A673 (cell line): ENCODE data around the gene RNMT. TPM values are rescaled to one million over a fixed set of nuclear protein-coding genes. Genes with fewer than 3 reads are reported as not detected.

Experiments
- BruUV-seq: library from RNA; stranded (reverse); fragments of 400-500 nt; replicated peaks from 2 replicates; lab custom pipeline; 2021; lab: Mats Ljungman, UMichigan
- CTCF ChIA-PET: fragments of 300-600 bp; sonication (Branson Sonifier 250); formaldehyde crosslinking; loops from one replicate; lab custom pipeline; 2022; ENCODE audit warnings: antibody characterized with exemption; lab: Charles Lee
- POLR2A ChIA-PET: fragments of 300-600 bp; sonication (Branson Sonifier 250); formaldehyde crosslinking; loops from one replicate; lab custom pipeline; 2022; ENCODE audit warnings: antibody characterized with exemption; ENCODE audit not compliant: low non-redundant PET; lab: Charles Lee
- DNase-seq: peaks from one replicate; pipeline ENCODE4 v3.0.0-alpha.2; 2015; ENCODE audit warnings: low spot score
- H3K27ac ChIP-seq: fragments of 200-600 bp; sonication (generic); 2 replicates; pipeline ENCODE4 v1.5.1; 2016; ENCODE audit warnings: mixed run types, low read depth, mild to moderate bottlenecking, mixed read lengths, antibody characterized with exemption, low read length; ENCODE audit not compliant: poor library complexity, severe bottlenecking
- H3K27me3 ChIP-seq: fragments of 200-600 bp; sonication (generic); replicated peaks from 2 replicates; pipeline ENCODE4 v1.6.1; 2017; ENCODE audit warnings: mixed run types, low read depth, mild to moderate bottlenecking, mixed read lengths, antibody characterized with exemption, low read length; ENCODE audit not compliant: insufficient read depth, poor library complexity
- H3K36me3 ChIP-seq: fragments of 200-600 bp; sonication (generic); 2 replicates; pipeline ENCODE4 v1.6.1; 2016; ENCODE audit warnings: mixed run types, mild to moderate bottlenecking, mixed read lengths, antibody characterized with exemption, low read length; ENCODE audit not compliant: insufficient read depth, poor library complexity, severe bottlenecking
- H3K4me1 ChIP-seq: fragments of 200-600 bp; sonication (generic); 2 replicates; pipeline ENCODE4 v1.6.1; 2017; ENCODE audit warnings: mixed run types, mild to moderate bottlenecking, mixed read lengths, antibody characterized with exemption, low read length; ENCODE audit not compliant: insufficient read depth, poor library complexity, severe bottlenecking
- H3K4me3 ChIP-seq: fragments of 200-600 bp; sonication (generic); 2 replicates; pipeline ENCODE4 v1.5.1; 2016; ENCODE audit warnings: low read depth, mixed run types, mild to moderate bottlenecking, mixed read lengths, low read length; ENCODE audit not compliant: poor library complexity, severe bottlenecking
- H3K9me3 ChIP-seq: fragments of 200-600 bp; sonication (generic); 2 replicates; pipeline ENCODE4 v1.6.1; 2016; ENCODE audit warnings: mixed run types, low read depth, mild to moderate bottlenecking, mixed read lengths, antibody characterized with exemption, low read length; ENCODE audit not compliant: poor library complexity, severe bottlenecking
- CTCF ChIP-seq: fragments of 300-800, 200-600 bp; sonication (generic); conservative IDR thresholded peaks from 2 replicates; pipeline ENCODE4 v1.5.1; 2017; ENCODE audit warnings: low read depth, mild to moderate bottlenecking, antibody characterized with exemption, low read length, moderate library complexity, mixed read lengths
- EZH2 ChIP-seq: fragments of 200-600 bp; sonication (generic); IDR thresholded peaks from 2 replicates; pipeline ENCODE4 v1.6.1; 2017; ENCODE audit warnings: borderline replicate concordance, low read depth, mild to moderate bottlenecking, mixed read lengths, antibody characterized with exemption, low read length; ENCODE audit not compliant: poor library complexity, severe bottlenecking
- intact Hi-C: fragments of 100-400 bp; cut with micrococcal nuclease; formaldehyde crosslinking; loops from one replicate; pipeline ENCODE4 v1.10.0; 2022; ENCODE audit not compliant: unreplicated experiment
- total RNA-seq: library from RNA; stranded (reverse); gene quantifications from 2 replicates; pipeline ENCODE4 v1.2.3, GENCODE V29; 2021

The RNMT gene
- total RNA-seq, 1 experiment from 2014 or later = 31.4 TPM

- BruUV-seq = no TSS peak
- intact Hi-C loops = loop anchor here (5.0 to 10.0 kb wide), 2 partner anchors 46 to 124 kb away; no protein-coding TSS in a partner anchor
- no peak overlapping the region for H3K27ac ChIP-seq
- ChIA-PET POLR2A (no interaction called here), CTCF (no interaction called here)
- H3K36me3 ChIP-seq = no peaks in the 10 kb centered on the region
- no peaks in the 10 kb centered on the region for H3K27me3 ChIP-seq
- no peak for DNase-seq
- no peak overlapping the region for H3K4me3 ChIP-seq
- no peak for TF ChIP-seq CTCF
- no peak for TF ChIP-seq EZH2
- no peaks in the 10 kb centered on the region for H3K9me3 ChIP-seq
- no peaks in the 10 kb centered on the region for H3K4me1 ChIP-seq
Measured at GRCh38 chr18:13791181-13791580, 64.7 kb downstream of the RNMT start.

- H3K4me1 ChIP-seq = no peaks in the 10 kb centered on the region
- H3K9me3 ChIP-seq = no peaks in the 10 kb centered on the region
- CTCF ChIA-PET = no interaction called here
- TF ChIP-seq CTCF (no peak), EZH2 (no peak)
- POLR2A ChIA-PET = no interaction called here
- H3K36me3 ChIP-seq = no peaks in the 10 kb centered on the region
- no peak overlapping the region for H3K4me3 ChIP-seq
- intact Hi-C loops = loop anchor here (5.0 to 10.0 kb wide), 2 partner anchors 49 to 127 kb away; no protein-coding TSS in a partner anchor
- no peaks in the 10 kb centered on the region for H3K27me3 ChIP-seq
- DNase-seq = no peak
- no peak overlapping the region for H3K27ac ChIP-seq
- BruUV-seq = no TSS peak
Measured at GRCh38 chr18:13793819-13794218, 67.3 kb downstream of the RNMT start.

GRCh38 chr18:13796515-13796914, 70.0 kb downstream of the RNMT start:
- H3K27me3 ChIP-seq = peaks cover 17% of the 10 kb centered on the region
- CTCF ChIA-PET = no interaction called here
- intact Hi-C loops = loop anchor here (10.0 kb wide), 1 partner anchor 52 kb away; no protein-coding TSS in a partner anchor
- POLR2A ChIA-PET = no interaction called here
- BruUV-seq = no TSS peak
- H3K4me3 ChIP-seq = no peak overlapping the region
- H3K27ac ChIP-seq = no peak overlapping the region
- no peaks in the 10 kb centered on the region for H3K36me3 ChIP-seq
- TF ChIP-seq CTCF = no peak
- no peak for TF ChIP-seq EZH2
- no peaks in the 10 kb centered on the region for H3K9me3 ChIP-seq
- peaks cover 4% of the 10 kb centered on the region for H3K4me1 ChIP-seq
- no peak for DNase-seq
